GM21528 (cell line): Measurements from ENCODE around the gene SMIM14.
"Not testable (repeated sequence)": the region's sequence is repeated elsewhere in the genome, so short reads cannot be mapped to it uniquely, and the experiment has no call there.

ENCODE experiments used
- ATAC-seq: cut with Tn5 transposase; IDR thresholded peaks from one replicate; pipeline ENCODE4 v1.9.1; 2021; ENCODE audit warnings: mild to moderate bottlenecking, moderate library complexity; ENCODE audit not compliant: unreplicated experiment, low FRiP score

SMIM14 gene

GRCh38 chr4:39510348-39510929 lies 128.2 kb downstream of the SMIM14 start:
- no peak for ATAC-seq

DNA sequence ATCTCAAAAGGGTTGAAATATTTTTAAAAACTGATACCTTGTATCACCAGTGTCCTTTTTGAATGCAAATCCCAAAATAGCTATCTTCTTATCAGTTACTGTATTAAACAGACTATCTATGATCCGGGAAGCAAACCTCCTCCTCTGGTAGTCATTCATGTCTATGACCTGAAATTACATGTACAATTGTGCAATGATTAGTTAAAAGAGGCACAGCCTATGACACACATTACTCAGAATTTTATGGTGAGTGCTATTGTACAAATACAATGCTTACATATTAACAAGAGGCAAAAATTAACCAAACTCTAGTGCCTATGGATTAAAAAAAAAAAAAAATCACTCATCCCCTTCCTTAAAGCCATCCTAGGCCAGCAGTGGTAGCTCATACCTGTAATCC lies 133.1 kb downstream of the SMIM14 start:
- ATAC-seq = no peak

- ATAC-seq = no peak
Observed at GRCh38 chr4:39504538-39504937, 134.1 kb downstream of the SMIM14 start.

GRCh38 chr4:39502664-39503035 lies 136.0 kb downstream of the SMIM14 start:
- not testable (repeated sequence) for ATAC-seq

- ATAC-seq = no peak
Observed at GRCh38 chr4:39502019-39502663, 136.5 kb downstream of the SMIM14 start.

GRCh38 chr4:39498727-39499020 lies 140.0 kb downstream of the SMIM14 start:
- no peak for ATAC-seq

- no peak for ATAC-seq
Observed at GRCh38 chr4:39497909-39498726, 140.5 kb downstream of the SMIM14 start.
